Adipocyte (in vitro differentiated cells): Measurements from ENCODE around the gene MYO9B.
"Not testable (repeated sequence)": the region's sequence is repeated elsewhere in the genome, so short reads cannot be mapped to it uniquely, and the experiment has no call there.

Experiments used
- DNase-seq: peaks from one replicate; pipeline ENCODE4 v3.0.0-alpha.2; 2015; ENCODE audit warnings: low read depth
- H3K27me3 ChIP-seq: replicated peaks from 2 replicates; pipeline ENCODE4 v1.7.0; 2013; ENCODE audit warnings: mild to moderate bottlenecking, low read length, moderate library complexity; ENCODE audit not compliant: control insufficient read depth, insufficient read depth
- H3K36me3 ChIP-seq: 2 replicates; pipeline ENCODE4 v1.7.0; 2013; ENCODE audit warnings: low read length, mild to moderate bottlenecking, moderate library complexity; ENCODE audit not compliant: control insufficient read depth, insufficient read depth, severe bottlenecking
- H3K4me1 ChIP-seq: 2 replicates; pipeline ENCODE4 v1.7.0; 2013; ENCODE audit warnings: mild to moderate bottlenecking, low read length, moderate library complexity; ENCODE audit not compliant: control insufficient read depth, insufficient read depth
- H3K4me3 ChIP-seq: 2 replicates; pipeline ENCODE4 v1.7.0; 2013; ENCODE audit warnings: mild to moderate bottlenecking, low read length, moderate library complexity
- H3K9ac ChIP-seq: 2 replicates; pipeline ENCODE4 v1.7.0; 2013; ENCODE audit warnings: mild to moderate bottlenecking, low read length, moderate library complexity
- H3K9me3 ChIP-seq: 2 replicates; pipeline ENCODE4 v1.7.0; 2013; ENCODE audit warnings: mild to moderate bottlenecking, low read length, moderate library complexity; ENCODE audit not compliant: control insufficient read depth

MYO9B gene

GRCh38 chr19:17170538-17171297, 95.1 kb downstream of the MYO9B start:
- Histone ChIP-seq H3K4me1 (no peaks in the 10 kb centered on the region), H3K27me3 (no peaks in the 10 kb centered on the region), H3K4me3 (no peak overlapping the region), H3K36me3 (peaks cover 75% of the 10 kb centered on the region), H3K9me3 (no peaks in the 10 kb centered on the region), H3K9ac (no peak overlapping the region)
- DNase-seq: no peak

- no peaks in the 10 kb centered on the region for H3K9me3 ChIP-seq
- H3K27me3 ChIP-seq: no peaks in the 10 kb centered on the region
- H3K4me3 ChIP-seq: no peak overlapping the region
- no peak overlapping the region for H3K9ac ChIP-seq
- H3K36me3 ChIP-seq: peaks cover 74% of the 10 kb centered on the region
- H3K4me1 ChIP-seq: no peaks in the 10 kb centered on the region
- no peak for DNase-seq
Observed at GRCh38 chr19:17171874-17172273, 96.3 kb downstream of the MYO9B start.

- no peaks in the 10 kb centered on the region for H3K9me3 ChIP-seq
Observed at GRCh38 chr19:17172624-17173345, 97.2 kb downstream of the MYO9B start.

GRCh38 chr19:17178291-17178690, 102.7 kb downstream of the MYO9B start:
- DNase-seq: no peak
- Histone ChIP-seq H3K9me3 (no peaks in the 10 kb centered on the region), H3K4me1 (no peaks in the 10 kb centered on the region), H3K36me3 (peaks cover 51% of the 10 kb centered on the region), H3K4me3 (no peak overlapping the region), H3K27me3 (no peaks in the 10 kb centered on the region), H3K9ac (no peak overlapping the region)

More at GRCh38 chr19:17172624-17173345, 97.2 kb downstream of the MYO9B start:
- no peak for DNase-seq
- H3K36me3 ChIP-seq: peaks cover 74% of the 10 kb centered on the region
- no peak overlapping the region for H3K9ac ChIP-seq
- no peaks in the 10 kb centered on the region for H3K27me3 ChIP-seq
- no peak overlapping the region for H3K4me3 ChIP-seq
- H3K4me1 ChIP-seq: no peaks in the 10 kb centered on the region

- no peaks in the 10 kb centered on the region for H3K9me3 ChIP-seq
- peaks cover 62% of the 10 kb centered on the region for H3K36me3 ChIP-seq
- no peaks in the 10 kb centered on the region for H3K4me1 ChIP-seq
- no peak overlapping the region for H3K9ac ChIP-seq
- DNase-seq: no peak
- no peak overlapping the region for H3K4me3 ChIP-seq
- no peaks in the 10 kb centered on the region for H3K27me3 ChIP-seq
Observed at GRCh38 chr19:17180997-17181702, 105.6 kb downstream of the MYO9B start.

- Histone ChIP-seq H3K4me3 (no peak overlapping the region), H3K4me1 (no peaks in the 10 kb centered on the region), H3K9ac (no peak overlapping the region), H3K9me3 (no peaks in the 10 kb centered on the region), H3K36me3 (peaks cover 60% of the 10 kb centered on the region), H3K27me3 (no peaks in the 10 kb centered on the region)
- no peak for DNase-seq
Observed at GRCh38 chr19:17183271-17183761, 107.7 kb downstream of the MYO9B start.

GRCh38 chr19:17183858-17184321, 108.3 kb downstream of the MYO9B start:
- Histone ChIP-seq H3K27me3 (no peaks in the 10 kb centered on the region), H3K36me3 (peaks cover 63% of the 10 kb centered on the region), H3K4me1 (no peaks in the 10 kb centered on the region), H3K4me3 (no peak overlapping the region), H3K9ac (no peak overlapping the region), H3K9me3 (no peaks in the 10 kb centered on the region)
- DNase-seq: no peak

- H3K27me3 ChIP-seq: no peaks in the 10 kb centered on the region
- H3K4me3 ChIP-seq: no peak overlapping the region
- H3K9me3 ChIP-seq: no peaks in the 10 kb centered on the region
- H3K36me3 ChIP-seq: peaks cover 68% of the 10 kb centered on the region
- DNase-seq: no peak
- H3K4me1 ChIP-seq: no peaks in the 10 kb centered on the region
- no peak overlapping the region for H3K9ac ChIP-seq
Observed at GRCh38 chr19:17184371-17184841, 108.8 kb downstream of the MYO9B start.

GRCh38 chr19:17185590-17185989, 110.0 kb downstream of the MYO9B start:
- no peaks in the 10 kb centered on the region for H3K4me1 ChIP-seq
- H3K4me3 ChIP-seq: no peak overlapping the region
- H3K36me3 ChIP-seq: peaks cover 70% of the 10 kb centered on the region
- no peak for DNase-seq
- H3K9ac ChIP-seq: no peak overlapping the region
- no peaks in the 10 kb centered on the region for H3K9me3 ChIP-seq
- H3K27me3 ChIP-seq: no peaks in the 10 kb centered on the region

- H3K4me3 ChIP-seq, H3K9me3 ChIP-seq, H3K9ac ChIP-seq, H3K4me1 ChIP-seq, H3K27me3 ChIP-seq, DNase-seq: not testable (repeated sequence)
- peaks cover 73% of the 10 kb centered on the region for H3K36me3 ChIP-seq
Observed at GRCh38 chr19:17191736-17192135, 116.2 kb downstream of the MYO9B start.

- Histone ChIP-seq H3K27me3 (no peaks in the 10 kb centered on the region), H3K4me3 (no peak overlapping the region), H3K9ac (no peak overlapping the region), H3K9me3 (no peaks in the 10 kb centered on the region), H3K4me1 (no peaks in the 10 kb centered on the region), H3K36me3 (peaks cover 70% of the 10 kb centered on the region)
- DNase-seq: no peak
Observed at GRCh38 chr19:17192751-17193150, 117.2 kb downstream of the MYO9B start.
